GM23338 (cell line): ENCODE measurements around the gene RXRG. TPM values are rescaled to one million over a fixed set of nuclear protein-coding genes. Genes with fewer than 3 reads are reported as not detected.

Source experiments
- ATAC-seq: fragments of 200-7000 bp; cut with Tn5 transposase; 3 replicates; pipeline ENCODE4 v1.9.1; 2020
- DNase-seq: peaks from one replicate; pipeline ENCODE4 v3.0.0-alpha.2; 2015; ENCODE audit warnings: low spot score
- H2AFZ ChIP-seq: fragments of 200-600 bp; sonication (generic); 2 replicates; pipeline ENCODE4 v1.8.0; 2016; ENCODE audit warnings: antibody characterized with exemption, mild to moderate bottlenecking, moderate library complexity
- H3F3A ChIP-seq: fragments of 200-600 bp; sonication (generic); replicated peaks from 2 replicates; pipeline ENCODE4 v1.8.0; 2017; ENCODE audit warnings: antibody characterized with exemption, mixed run types, low read depth
- H3K27ac ChIP-seq: fragments of 200-600 bp; sonication (generic); 2 replicates; pipeline ENCODE4 v1.6.1; 2016; ENCODE audit warnings: low read depth
- H3K27me3 ChIP-seq: fragments of 200-600 bp; sonication (generic); 2 replicates; pipeline ENCODE4 v1.8.0; 2016; ENCODE audit warnings: mild to moderate bottlenecking, mixed run types, moderate library complexity; ENCODE audit not compliant: insufficient read depth
- H3K36me3 ChIP-seq: fragments of 200-600 bp; sonication (generic); 2 replicates; pipeline ENCODE4 v1.8.0; 2016; ENCODE audit warnings: mild to moderate bottlenecking; ENCODE audit not compliant: insufficient read depth
- H3K4me1 ChIP-seq: fragments of 200-600 bp; sonication (generic); 2 replicates; pipeline ENCODE4 v1.8.0; 2016; ENCODE audit warnings: mild to moderate bottlenecking, moderate library complexity; ENCODE audit not compliant: insufficient read depth
- H3K4me2 ChIP-seq: fragments of 200-600 bp; sonication (generic); 2 replicates; pipeline ENCODE4 v1.7.1; 2017; ENCODE audit warnings: mixed run types
- H3K4me3 ChIP-seq: fragments of 200-600 bp; sonication (generic); 2 replicates; pipeline ENCODE4 v1.6.1; 2016; ENCODE audit warnings: mixed run types
- H3K79me2 ChIP-seq: fragments of 200-600 bp; sonication (generic); replicated peaks from 2 replicates; pipeline ENCODE4 v1.8.0; 2017; ENCODE audit warnings: mild to moderate bottlenecking; ENCODE audit not compliant: insufficient read depth
- H3K9me2 ChIP-seq: fragments of 200-600 bp; sonication (generic); 2 replicates; pipeline ENCODE4 v1.8.0; 2017; ENCODE audit not compliant: insufficient read depth
- H4K20me1 ChIP-seq: fragments of 200-600 bp; sonication (generic); replicated peaks from 2 replicates; pipeline ENCODE4 v1.8.0; 2017; ENCODE audit warnings: mild to moderate bottlenecking; ENCODE audit not compliant: insufficient read depth
- H3K27ac Mint-ChIP-seq: 2 replicates; pipeline ENCODE4 v1.8.0; 2020; ENCODE audit warnings: inconsistent platforms, mild to moderate bottlenecking, moderate library complexity, mixed read lengths
- H3K27me3 Mint-ChIP-seq: 3 replicates; pipeline ENCODE4 v1.8.0; 2022; ENCODE audit warnings: low read depth, mild to moderate bottlenecking, moderate library complexity, mixed read lengths, inconsistent platforms; ENCODE audit not compliant: insufficient read depth, poor library complexity
- H3K36me3 Mint-ChIP-seq: 3 replicates; pipeline ENCODE4 v1.8.0; 2021; ENCODE audit warnings: low read depth, mild to moderate bottlenecking, inconsistent platforms, moderate library complexity, mixed read lengths
- H3K4me1 Mint-ChIP-seq: 3 replicates; pipeline ENCODE4 v1.8.0; 2020; ENCODE audit warnings: mild to moderate bottlenecking, inconsistent platforms, mixed read lengths
- H3K4me3 Mint-ChIP-seq: 3 replicates; pipeline ENCODE4 v1.8.0; 2021; ENCODE audit warnings: moderate library complexity, mild to moderate bottlenecking, inconsistent platforms, mixed read lengths
- H3K9me3 Mint-ChIP-seq: 3 replicates; pipeline ENCODE4 v1.8.0; 2020; ENCODE audit warnings: moderate library complexity, mild to moderate bottlenecking, inconsistent platforms, mixed read lengths
- CREB1 ChIP-seq: fragments of 250-450 bp; sonication (Bioruptor Pico); IDR thresholded peaks from 2 replicates; pipeline ENCODE4 v1.5.0; 2020; ENCODE audit warnings: low read depth, mild to moderate bottlenecking, moderate library complexity
- CTCF ChIP-seq, 2 experiments: fragments of 200-600 bp in 1 of 2; sonication (generic) in 1 of 2; conservative IDR thresholded peaks; 2 replicates each; pipeline versions ENCODE4 v1.5.1 to v1.6.1; 2016 to 2017; ENCODE audit warnings: antibody characterized with exemption in 2 of 2, low read depth in 2 of 2, mild to moderate bottlenecking in 2 of 2, moderate library complexity in 1 of 2
- ETS1 ChIP-seq: IDR thresholded peaks from 2 replicates; pipeline ENCODE4 v1.6.1; 2016; ENCODE audit warnings: antibody characterized with exemption
- EZH2 ChIP-seq: fragments of 200-600 bp; sonication (generic); IDR thresholded peaks from one replicate; pipeline ENCODE4 v1.8.0; 2017; ENCODE audit warnings: antibody characterized with exemption, mild to moderate bottlenecking, low read depth; ENCODE audit not compliant: unreplicated experiment
- EZH2phosphoT487 ChIP-seq: fragments of 200-600 bp; sonication (generic); IDR thresholded peaks from one replicate; pipeline ENCODE4 v1.8.1; 2018; ENCODE audit warnings: antibody characterized with exemption; ENCODE audit not compliant: unreplicated experiment
- JUNB ChIP-seq: IDR thresholded peaks from one replicate; pipeline ENCODE4 v1.6.1; 2016; ENCODE audit warnings: antibody characterized with exemption; ENCODE audit not compliant: unreplicated experiment
- NANOG ChIP-seq: IDR thresholded peaks from 2 replicates; pipeline ENCODE4 v1.6.1; 2016; ENCODE audit warnings: antibody characterized with exemption, borderline replicate concordance
- POLR2AphosphoS5 ChIP-seq: IDR thresholded peaks from 2 replicates; pipeline ENCODE4 v1.6.1; 2016; ENCODE audit warnings: antibody characterized with exemption, low read depth
- REST ChIP-seq: IDR thresholded peaks from one replicate; pipeline ENCODE4 v1.6.1; 2018; ENCODE audit warnings: antibody characterized with exemption; ENCODE audit not compliant: unreplicated experiment
- STAT1 ChIP-seq: IDR thresholded peaks from one replicate; pipeline ENCODE4 v1.6.1; 2016; ENCODE audit warnings: antibody characterized with exemption; ENCODE audit not compliant: unreplicated experiment
- ZNF114 ChIP-seq: fragments of 250-450 bp; sonication (Bioruptor Pico); IDR thresholded peaks from 2 replicates; pipeline ENCODE4 v1.5.0; 2020; ENCODE audit warnings: mild to moderate bottlenecking, moderate library complexity
- ZNF331 ChIP-seq: fragments of 250-450 bp; sonication (Bioruptor Pico); IDR thresholded peaks from 2 replicates; pipeline ENCODE4 v1.5.0; 2020; ENCODE audit warnings: low read depth, mild to moderate bottlenecking, moderate library complexity
- ZNF462 ChIP-seq: fragments of 250-450 bp; sonication (Bioruptor Pico); IDR thresholded peaks from 2 replicates; pipeline ENCODE4 v1.5.0; 2020; ENCODE audit warnings: mild to moderate bottlenecking, moderate library complexity
- polyA plus RNA-seq: library from polyadenylated mRNA; unstranded; fragments of >200 nt; fragmentation: Nextera tagmentation; extraction: Ambion mirVana; gene quantifications from 2 replicates; pipeline ENCODE4 v1.2.1, GENCODE V29; 2016
- total RNA-seq: library from RNA; depleted of rRNA; stranded (reverse); fragments of >200 nt; shearing (Covaris generic); gene quantifications from 2 replicates; pipeline ENCODE4 v1.2.3, GENCODE V29; 2014

RXRG gene
- total and polyA plus RNA-seq, 2 experiments from 2014 or later = not detected

GRCh38 chr1:165474196-165474595 lies 29.3 kb upstream of the RXRG start:
- no peak overlapping the region for H3K27ac ChIP-seq
- DNase-seq (no peak), ATAC-seq (no peak)
- no peak overlapping the region for H3K4me2 ChIP-seq
- H3K79me2 ChIP-seq = no peaks in the 10 kb centered on the region
- no peaks in the 10 kb centered on the region for H3K9me2 ChIP-seq
- no peak overlapping the region for H3K4me3 Mint-ChIP-seq
- H3K27ac Mint-ChIP-seq = no peak overlapping the region
- H3K4me3 ChIP-seq = no peak overlapping the region
- H3K4me1 Mint-ChIP-seq = peaks cover 4% of the 10 kb centered on the region; the same call in 1 of the 3 replicates
- no peaks in the 10 kb centered on the region for H3K36me3 Mint-ChIP-seq
- no peak for TF ChIP-seq EZH2phosphoT487
- TF ChIP-seq ZNF462 (CRISPR knock-in tag) = no peak
- TF ChIP-seq CTCF (conservative IDR thresholded peaks at IDR 0.05; ENCODE audit: low read depth in 2 of 2) = no peak
- no peak for TF ChIP-seq EZH2
- no peak for TF ChIP-seq STAT1
- TF ChIP-seq JUNB = no peak
- TF ChIP-seq ZNF114 (CRISPR knock-in tag) = no peak
- no peak for TF ChIP-seq NANOG
- TF ChIP-seq REST = no peak
- no peak for TF ChIP-seq ZNF331 (CRISPR knock-in tag)
- TF ChIP-seq POLR2AphosphoS5 = no peak
- TF ChIP-seq CREB1 (CRISPR knock-in tag) = no peak
- no peak for TF ChIP-seq ETS1
- H3K4me1 ChIP-seq = no peaks in the 10 kb centered on the region
- no peaks in the 10 kb centered on the region for H3K36me3 ChIP-seq
- H2AFZ ChIP-seq = no peak overlapping the region
- H3K9me3 Mint-ChIP-seq = no peaks in the 10 kb centered on the region
- peaks cover 2% of the 10 kb centered on the region for H3K27me3 Mint-ChIP-seq
- no peaks in the 10 kb centered on the region for H3K27me3 ChIP-seq
- no peaks in the 10 kb centered on the region for H3F3A ChIP-seq
- no peaks in the 10 kb centered on the region for H4K20me1 ChIP-seq
